ENCODE results near the gene JARID2.

DNA sequence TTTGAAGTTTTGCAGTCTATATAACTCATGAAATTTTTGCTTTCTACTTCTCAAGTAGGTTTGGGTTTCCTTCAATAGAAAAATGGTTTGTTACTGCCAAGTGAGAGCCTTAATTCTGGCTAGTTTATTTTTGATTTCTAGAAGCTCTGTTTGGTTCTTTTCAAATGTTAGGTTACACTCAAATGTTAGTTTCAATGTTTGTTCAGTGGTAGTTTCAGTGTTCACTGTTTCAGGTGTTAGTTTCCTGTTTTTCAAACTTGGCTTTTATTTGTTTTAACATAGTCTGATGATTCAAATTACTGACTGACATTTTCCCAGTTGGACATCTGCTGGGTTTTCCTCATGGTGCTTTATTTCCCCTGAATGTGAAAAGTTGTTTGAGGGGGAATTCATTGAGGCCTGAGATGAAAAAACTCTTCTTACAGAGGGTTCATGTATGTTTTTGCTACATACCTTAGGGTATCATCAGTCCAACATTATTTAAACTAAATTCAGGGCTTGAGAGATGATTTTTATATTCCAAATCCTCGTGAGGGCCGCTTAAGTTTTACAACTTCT is 189.0 kb downstream of the JARID2 start:
- TF ChIP-seq CTCF (IDR thresholded peaks at IDR 0.05) (no peak), POLR2A (IDR thresholded peaks at IDR 0.05) (no peak)
